Medulla oblongata (tissue), 1 donor: ENCODE results near the gene FNDC5.

Source experiments
- DNase-seq: peaks from one replicate; pipeline ENCODE4 v3.0.0-alpha.2; 2015; ENCODE audit errors: extremely low spot score

Gene FNDC5

GRCh38 chr1:32813941-32814739 lies 56.6 kb downstream of the FNDC5 start:
- no peak for DNase-seq
